Activated CD4-positive, alpha-beta T cell treated with anti-CD3 and anti-CD28 coated beads, Interleukin-2, amount 50 U/mL, for 24 hours (primary cell): ENCODE results near the gene ADAMTSL3.

Source experiments
- DNase-seq, 2 donors: peaks; one replicate each; pipeline ENCODE4 v3.0.0-alpha.2; 2020; ENCODE audit warnings: low read depth in 1 of 2, low spot score in 1 of 2

ADAMTSL3 gene

GRCh38 chr15:83656192-83656591 lies 2.3 kb downstream of the ADAMTSL3 start:
- no peak for DNase-seq

DNA sequence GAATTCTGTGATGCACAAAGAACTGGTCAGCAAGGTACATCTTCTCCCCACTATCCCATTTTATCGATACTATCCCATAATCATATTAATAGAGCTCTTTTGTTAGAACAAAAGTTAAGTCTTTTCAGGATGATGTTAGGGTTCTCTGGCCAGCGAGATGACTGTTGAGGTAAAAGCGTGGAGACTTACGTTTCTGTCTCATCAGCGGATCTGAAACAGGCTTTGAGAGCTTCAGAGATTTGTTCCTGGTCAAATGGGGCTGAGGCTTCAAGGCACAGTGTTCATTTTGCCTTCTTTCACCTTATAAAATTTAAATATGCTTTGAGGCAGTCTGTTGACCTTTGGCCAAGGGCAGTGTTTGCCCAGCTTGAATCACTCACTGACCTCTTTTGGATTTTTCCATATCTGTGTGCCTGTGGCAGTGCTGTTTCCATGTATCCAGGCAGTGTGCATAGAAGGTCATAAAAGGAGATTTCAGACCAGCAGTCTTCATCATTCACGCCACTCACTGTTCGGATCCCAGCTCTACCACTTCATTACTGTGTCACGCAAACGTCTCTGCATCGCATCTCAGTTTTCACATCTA lies 3.1 kb downstream of the ADAMTSL3 start:
- no peak for DNase-seq

GRCh38 chr15:83657549-83657948 lies 3.6 kb downstream of the ADAMTSL3 start:
- no peak for DNase-seq

- DNase-seq: no peak
Observed at GRCh38 chr15:83658430-83659416, 4.8 kb downstream of the ADAMTSL3 start.

DNA sequence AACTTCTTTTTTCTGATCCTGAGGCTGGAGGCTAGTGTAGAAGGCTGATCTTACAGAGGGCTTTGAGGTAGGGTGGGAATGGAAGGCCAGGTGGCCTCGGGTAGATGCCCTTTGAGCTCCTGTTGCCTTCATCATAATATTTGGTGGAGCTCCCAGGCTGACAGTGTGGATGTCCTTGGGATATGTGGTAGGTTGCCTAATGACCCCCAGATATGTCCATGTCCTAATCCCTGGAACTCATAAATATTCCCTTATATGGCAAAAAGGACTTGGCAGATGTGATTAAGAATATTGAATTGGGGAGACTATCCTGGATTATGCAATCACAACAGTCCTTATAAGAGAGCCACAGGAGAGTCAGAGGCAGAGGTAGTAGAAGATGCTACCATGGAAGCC lies 5.5 kb downstream of the ADAMTSL3 start:
- no peak for DNase-seq

- no peak for DNase-seq
Observed at GRCh38 chr15:83665480-83665879, 11.6 kb downstream of the ADAMTSL3 start.

DNA sequence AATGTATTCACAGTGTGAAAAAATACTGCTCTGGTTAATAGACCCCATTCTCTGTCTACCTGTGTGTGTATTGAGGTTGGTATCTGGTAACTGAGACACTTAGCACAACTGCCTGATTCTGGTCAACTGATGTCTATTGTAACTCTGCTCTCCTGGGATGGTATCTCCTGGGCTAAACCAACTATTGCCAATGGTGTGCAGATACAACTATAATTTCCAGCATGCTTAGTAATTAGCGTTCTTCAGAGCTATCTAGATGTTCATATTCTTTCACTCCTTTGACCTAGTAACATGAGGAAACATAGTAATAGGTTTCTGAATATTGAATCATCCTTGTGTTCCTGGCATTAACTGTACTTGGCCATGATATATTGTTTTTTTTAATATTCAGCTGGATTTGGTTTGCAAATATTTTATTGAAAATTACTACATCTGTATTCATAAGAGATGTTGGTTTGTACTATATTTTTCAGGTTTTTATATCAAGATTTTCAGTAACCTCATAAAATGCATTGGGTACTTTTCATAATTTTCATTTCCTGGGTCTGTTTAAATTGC lies 16.8 kb downstream of the ADAMTSL3 start:
- no peak for DNase-seq

DNA sequence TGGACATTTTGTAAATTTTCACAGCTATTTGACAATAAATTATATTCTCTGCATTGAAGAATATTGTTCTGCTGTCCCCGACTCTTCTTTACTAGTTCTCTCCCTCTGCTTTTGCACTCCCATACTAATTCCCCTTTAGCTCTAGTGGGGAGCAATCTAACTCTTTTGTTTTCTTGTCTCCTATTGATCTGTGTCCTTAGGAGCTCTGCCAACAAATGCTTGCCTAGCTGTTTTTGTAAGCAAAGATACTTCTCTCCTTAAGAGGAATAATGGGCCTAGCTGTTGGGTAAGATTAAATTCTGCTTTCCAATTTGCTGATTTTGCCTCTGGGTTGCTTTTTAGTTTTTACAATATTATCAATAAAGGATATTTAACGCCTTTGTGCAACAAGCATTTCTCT lies 17.7 kb downstream of the ADAMTSL3 start:
- no peak for DNase-seq

- DNase-seq: no peak
Observed at GRCh38 chr15:83673385-83673784, 19.5 kb downstream of the ADAMTSL3 start.

DNA sequence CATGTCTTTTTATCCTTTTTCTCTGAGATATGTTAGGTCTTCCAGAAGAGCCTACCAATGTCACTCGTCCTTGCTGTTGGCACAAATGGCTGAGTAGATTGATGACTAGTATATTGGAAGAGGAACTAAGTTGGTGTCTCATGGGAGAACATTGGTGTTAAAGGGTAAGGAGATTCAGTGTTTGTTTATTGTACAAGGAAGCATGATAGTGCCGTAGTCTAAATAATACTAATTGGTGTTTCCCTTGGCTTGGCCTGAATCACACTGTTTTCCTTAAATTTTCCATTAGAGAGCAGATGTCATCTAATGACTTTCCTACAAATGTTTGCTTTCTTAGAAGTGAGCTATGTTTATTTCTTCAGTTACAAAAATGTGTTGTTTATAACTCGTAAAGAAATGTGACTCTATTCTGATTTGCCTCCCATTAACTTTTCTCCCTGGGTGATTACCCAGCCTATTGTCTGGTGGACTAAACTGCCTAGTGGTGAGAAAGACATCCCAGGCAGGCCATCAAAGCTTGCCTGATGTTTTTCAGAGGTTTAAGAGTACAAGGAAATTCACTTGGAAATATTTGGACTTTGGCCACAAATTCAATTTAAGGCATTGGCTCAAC lies 28.7 kb downstream of the ADAMTSL3 start:
- no peak for DNase-seq

- no peak for DNase-seq
Observed at GRCh38 chr15:83685916-83686332, 32.0 kb downstream of the ADAMTSL3 start.

DNA sequence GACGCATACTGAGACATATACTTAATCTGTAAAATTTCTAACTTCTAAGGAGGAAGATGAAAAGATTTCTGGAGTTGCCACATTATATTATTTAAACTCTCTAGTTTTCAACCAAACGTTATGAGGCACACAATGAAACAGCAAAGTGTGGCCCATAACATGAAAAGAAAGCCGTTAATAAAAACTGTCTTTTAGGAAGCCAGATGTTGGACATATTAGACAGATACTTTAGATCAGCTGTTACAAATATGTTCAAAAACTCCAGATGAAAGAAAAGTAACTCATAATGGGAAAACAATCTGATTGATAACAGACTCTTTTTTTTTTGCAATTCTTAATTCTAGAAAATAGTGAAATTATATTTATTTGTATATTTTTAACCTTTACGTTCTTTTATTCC lies 34.3 kb downstream of the ADAMTSL3 start:
- DNase-seq: no peak

- DNase-seq: no peak
Observed at GRCh38 chr15:83690676-83691075, 36.8 kb downstream of the ADAMTSL3 start.

GRCh38 chr15:83692746-83693581 lies 39.0 kb downstream of the ADAMTSL3 start:
- no peak for DNase-seq

DNA sequence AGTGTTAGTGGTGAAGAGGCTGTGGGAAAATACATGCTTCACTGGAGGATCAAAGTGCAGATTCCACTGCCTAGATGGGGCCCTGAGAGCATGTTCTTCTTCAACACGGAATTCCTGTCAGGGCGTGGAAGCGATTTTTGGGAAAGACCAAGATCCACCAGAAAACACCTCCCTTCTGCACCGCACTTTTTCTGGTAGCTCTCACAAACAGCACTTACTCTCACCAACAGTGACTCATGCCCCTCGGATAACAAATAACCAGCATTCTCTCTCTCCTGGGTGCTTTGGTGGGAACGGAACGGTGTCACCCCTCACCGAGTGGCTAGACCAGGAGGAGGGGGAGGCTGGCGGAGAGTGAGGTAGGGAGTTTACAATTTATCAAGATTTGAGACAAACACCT lies 40.1 kb downstream of the ADAMTSL3 start:
- DNase-seq: no peak

DNA sequence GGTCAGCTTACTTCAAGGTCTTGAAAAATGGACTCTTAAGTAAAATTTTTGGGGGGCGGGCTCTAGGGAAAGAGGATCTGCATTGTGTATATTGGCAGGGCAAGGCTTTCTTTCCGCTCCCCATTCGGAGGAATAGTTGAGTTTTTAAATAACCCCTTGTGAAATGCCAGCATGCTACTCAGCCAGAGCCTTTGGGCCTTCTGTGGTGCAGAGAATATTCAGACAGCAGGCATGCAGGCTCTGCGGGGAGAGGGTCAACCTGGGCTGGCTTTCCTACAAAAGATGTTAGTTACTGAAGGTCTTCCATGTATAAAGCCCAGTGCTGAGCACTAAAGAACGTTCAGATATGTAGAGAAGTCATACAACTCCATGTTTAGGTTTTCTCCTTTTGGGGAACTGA lies 40.6 kb downstream of the ADAMTSL3 start:
- DNase-seq: no peak

DNA sequence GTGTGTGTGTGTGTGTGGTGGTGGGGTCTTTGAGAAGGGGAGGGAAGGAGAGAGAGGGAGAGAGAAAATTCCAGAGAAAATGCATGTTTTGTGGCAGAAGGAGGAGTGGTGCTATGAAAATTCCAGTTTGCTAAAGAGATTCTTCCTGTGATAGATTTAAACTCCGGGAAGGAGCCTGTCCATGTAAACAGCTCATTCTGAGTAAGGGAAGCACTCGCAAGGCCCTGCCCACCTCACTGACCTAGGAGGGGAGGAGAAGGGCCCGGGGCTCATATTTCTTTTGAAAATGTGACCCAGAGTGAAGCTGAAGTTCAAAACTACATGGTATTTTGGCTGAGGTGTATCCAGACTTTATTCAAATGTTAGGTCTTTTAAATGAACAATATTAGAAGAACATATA lies 41.3 kb downstream of the ADAMTSL3 start:
- no peak for DNase-seq

DNA sequence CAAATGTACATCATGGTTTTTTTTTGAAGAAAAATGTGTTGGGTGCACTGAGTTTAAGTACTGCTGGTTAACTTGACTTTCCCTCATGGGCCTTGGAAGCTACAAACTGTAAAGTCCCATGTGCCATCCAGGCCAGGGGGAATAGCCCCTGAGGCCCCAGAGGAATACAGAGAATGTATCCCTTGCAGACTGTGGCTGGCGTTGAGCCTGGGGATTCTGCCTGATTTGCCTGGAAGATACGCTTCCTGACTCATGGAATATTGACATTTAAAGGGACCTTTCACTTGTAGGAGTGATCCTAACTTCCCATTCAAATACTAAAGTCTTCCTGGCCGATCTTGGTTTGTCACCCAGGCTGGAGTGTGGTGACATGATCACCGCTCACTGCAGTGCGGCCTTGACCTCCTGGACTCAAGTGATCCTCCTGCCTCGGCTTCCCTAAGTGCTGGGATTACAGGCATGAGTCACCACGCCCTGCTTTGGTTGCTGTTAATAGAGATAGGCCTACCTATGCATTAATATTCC lies 42.0 kb downstream of the ADAMTSL3 start:
- DNase-seq: no peak

DNA sequence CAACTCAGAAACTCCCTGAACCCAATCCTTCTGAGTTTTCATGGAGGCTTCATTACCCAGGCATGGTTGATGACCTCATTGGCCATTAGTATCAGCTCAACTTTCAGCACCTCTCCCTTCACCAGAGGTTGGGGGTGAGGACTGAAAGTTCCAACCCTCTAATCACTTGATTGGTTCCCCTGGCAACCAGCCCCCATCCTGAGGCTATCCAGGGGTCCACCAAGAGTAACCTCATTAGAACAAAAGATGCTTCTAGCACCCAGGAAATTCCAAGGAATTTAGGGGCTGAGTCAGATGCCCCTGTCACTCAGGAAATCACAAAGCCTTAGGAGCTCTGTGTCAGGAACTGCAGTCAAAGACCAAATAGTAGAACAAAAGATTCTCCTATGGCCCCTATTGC lies 43.8 kb downstream of the ADAMTSL3 start:
- no peak for DNase-seq

DNA sequence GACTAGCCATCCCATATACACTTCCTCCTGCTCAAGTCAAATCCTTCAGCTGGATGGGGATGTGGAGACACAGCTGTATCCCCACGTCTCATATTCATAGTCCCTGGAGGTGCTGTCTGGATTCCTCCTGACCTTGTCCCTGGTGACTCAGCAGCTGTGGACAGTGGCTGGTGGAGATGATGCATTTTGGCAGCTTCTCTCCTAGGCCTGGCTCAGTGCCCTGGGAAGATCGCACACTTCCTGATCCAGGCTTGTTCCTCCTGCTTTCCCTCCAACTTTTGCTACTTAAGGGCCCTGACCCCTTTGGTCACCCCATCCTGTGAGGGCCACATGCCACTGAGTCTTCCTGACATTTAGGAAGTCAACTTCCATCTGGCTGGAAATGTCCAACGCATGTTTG lies 44.4 kb downstream of the ADAMTSL3 start:
- no peak for DNase-seq

DNA sequence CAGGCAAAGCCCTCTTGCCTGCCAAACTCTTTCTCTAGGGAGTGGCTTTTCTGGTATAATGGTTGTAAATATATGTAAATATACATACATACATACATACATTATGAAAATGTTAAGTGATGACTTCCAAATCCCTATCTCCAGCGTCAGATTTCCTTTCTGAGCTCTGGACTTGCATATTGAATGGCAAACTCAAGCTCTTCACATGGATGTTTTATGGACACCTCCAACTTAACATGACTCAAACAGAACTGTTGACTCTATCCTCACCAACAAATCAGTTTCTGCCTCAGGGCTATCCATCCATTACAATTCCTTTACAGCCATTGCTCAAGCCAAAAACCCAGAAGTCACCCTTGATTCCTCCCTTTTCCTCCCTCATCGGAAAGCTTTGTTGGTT lies 45.1 kb downstream of the ADAMTSL3 start:
- no peak for DNase-seq
